HG02870 (cell line): Measurements from ENCODE around the gene ARID1A.
"Not testable (repeated sequence)": the region's sequence is repeated elsewhere in the genome, so short reads cannot be mapped to it uniquely, and the experiment has no call there.

ENCODE experiments used
- ATAC-seq: cut with Tn5 transposase; IDR thresholded peaks from one replicate; pipeline ENCODE4 v1.9.1; 2021; ENCODE audit warnings: mild to moderate bottlenecking, moderate library complexity; ENCODE audit not compliant: unreplicated experiment

The ARID1A gene

GRCh38 chr1:26787381-26787705, 91.5 kb downstream of the ARID1A start:
- peak; percentile 39 for ATAC-seq

DNA sequence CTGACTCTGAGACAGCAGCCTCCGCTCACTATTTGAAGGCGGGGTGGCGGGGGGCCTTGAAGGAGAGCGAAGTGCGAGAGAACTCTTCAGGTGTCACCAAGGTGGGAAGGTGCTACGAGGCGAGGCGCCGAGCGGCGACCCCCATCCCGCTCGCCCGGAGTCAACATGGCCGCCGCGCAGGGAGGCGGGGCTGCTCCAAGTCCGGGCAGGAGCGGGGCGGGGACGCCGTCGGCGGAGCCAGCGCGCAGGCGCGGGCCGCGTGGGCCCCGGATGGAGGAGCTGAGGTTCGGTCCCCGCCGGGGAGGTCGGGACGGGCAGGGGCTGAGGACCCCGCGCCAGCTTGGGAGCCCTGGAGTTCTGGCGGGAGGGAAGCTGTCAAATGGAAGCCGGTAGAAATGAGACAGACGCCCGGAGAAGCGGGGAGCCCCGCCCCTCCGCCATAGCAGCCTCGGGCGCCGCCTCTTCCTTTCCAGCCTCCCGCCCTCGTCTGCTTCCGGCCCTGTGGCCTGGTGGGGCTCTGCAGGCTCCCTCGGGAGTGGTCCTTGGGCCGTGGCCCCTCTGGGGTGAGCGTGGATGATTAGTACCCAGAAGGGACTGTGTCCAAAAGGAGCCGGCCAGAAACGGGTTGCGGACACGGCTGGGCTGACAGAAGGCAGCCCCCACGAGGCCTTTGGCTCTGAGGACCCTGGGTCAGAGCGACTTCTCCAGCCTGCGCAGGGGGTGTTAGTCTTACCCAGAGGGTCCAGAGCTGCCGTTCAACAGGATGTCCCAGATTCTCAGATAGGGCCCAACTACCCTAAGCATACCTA, 92.1 kb downstream of the ARID1A start, which contains the start of gene PIGV:
TSS of gene PIGV (plus strand) at position 245 of the 809 bp plus-strand sequence. CDS start 2,866 bp downstream, outside the sequence.
- ATAC-seq = peak; percentile 59

GRCh38 chr1:26788515-26788785, 92.6 kb downstream of the ARID1A start:
- ATAC-seq = no peak

DNA sequence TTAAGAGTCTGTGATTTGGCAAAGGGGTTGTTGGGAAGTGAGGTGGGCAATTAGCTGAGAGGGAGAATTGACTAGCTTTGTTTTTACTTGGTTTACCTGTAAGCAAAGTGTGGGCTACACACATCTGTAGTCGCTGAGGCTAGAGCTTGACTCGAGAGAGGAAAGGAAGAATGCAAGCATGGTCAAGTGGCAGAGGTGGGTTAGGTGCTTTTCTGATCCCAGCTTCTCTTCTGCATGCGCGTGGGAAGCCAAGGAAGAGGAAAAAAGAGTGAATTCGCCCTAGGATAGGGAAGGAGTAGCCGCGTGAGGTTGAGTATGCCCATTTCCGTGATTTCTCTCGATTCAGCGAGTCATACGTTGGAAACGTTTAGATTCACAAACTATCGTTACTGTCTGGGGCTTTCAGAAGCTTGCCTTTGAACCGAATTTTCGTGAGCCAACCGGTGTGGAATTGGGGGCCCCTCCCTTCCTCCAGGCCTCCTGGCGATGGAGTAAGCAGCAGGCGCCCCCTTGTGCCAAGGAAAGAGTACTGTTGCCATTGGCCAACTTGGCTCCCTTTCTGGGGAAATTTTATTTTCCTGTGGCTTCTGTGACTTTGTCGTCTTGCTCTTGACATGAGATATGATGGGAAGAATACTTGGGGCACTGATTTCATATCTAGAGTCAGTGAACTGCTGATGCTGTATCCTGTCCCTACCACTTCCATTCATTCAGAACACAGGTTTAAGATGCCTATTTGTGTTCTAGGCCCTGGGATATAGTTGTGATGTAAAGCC, 93.2 kb downstream of the ARID1A start:
- ATAC-seq = no peak

GRCh38 chr1:26789612-26789865, 93.7 kb downstream of the ARID1A start:
- no peak for ATAC-seq

DNA sequence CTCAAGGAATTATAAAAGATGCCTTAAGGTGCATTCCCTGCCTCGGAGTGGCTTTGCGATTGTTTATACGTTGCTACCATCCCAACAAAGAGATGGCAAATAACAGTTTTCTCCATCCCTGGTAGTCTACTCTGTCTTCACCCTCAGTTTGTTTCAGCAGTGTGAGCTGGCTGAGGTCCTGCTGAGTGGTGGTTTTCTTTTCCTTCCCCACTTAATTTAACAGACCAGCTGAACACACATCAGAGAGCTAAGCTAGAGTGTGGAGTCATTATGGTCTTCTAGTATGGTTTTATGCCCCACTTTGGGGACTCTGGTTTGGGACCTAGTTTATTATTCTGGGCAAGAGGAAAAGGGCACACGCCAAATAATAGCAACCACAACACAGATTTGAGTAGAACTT, 94.1 kb downstream of the ARID1A start:
- no peak for ATAC-seq

DNA sequence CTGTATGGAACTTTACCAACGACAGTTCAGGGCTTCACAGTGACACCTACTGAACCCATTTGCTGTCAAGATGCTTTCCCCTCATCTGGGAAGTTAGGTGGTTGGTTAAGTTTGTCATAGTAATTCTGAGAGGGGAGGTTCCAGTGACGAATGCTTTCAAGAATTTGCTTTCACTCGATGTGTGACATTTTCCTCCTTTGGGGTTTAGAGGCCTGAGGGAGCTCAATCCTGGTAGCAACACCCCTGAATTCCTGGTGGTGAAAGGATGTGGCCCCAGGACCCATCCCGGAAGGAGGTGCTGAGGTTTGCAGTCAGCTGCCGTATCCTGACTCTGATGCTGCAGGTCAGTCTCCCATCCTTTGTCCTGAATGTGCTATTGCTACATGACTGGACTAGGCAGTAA, 94.7 kb downstream of the ARID1A start:
- ATAC-seq = no peak

DNA sequence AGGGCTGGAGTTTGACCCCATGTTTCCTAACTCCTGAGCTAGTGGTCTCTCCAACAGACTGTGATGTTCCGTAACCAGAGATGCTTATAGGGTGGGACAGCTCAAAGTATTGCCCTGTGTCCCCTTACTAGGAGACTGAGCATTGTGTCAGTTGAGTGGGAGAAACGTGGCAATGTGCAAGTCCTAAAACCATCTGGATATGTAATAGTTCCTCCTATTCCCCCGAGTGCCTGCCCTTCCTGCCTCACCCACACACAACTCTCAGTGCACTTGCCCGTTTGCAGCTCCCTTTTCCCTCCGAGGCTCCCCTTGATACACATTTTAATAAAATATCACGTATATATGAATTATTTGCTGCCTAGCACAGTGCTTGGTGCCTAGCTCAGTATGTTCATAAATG, 95.3 kb downstream of the ARID1A start:
- ATAC-seq = no peak

DNA sequence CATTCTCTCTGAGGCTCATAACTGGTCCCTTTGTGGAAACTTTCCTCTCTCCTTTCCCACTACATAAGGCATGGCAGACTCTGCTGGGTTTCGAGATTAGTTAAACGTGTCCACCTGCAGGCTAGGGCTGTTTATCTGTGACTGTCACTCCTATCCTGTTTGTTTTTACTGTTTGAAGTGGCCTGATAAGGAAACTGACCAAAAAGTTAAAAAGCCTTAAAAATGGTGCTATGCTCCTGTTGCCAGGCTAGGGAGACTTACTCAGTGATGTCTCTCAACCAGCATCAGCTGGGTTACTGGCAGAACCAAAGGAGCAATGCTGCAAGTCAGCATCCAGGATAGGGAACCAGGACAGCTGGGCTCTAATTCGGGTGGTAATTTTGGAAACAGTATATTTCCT, 95.8 kb downstream of the ARID1A start:
- no peak for ATAC-seq

DNA sequence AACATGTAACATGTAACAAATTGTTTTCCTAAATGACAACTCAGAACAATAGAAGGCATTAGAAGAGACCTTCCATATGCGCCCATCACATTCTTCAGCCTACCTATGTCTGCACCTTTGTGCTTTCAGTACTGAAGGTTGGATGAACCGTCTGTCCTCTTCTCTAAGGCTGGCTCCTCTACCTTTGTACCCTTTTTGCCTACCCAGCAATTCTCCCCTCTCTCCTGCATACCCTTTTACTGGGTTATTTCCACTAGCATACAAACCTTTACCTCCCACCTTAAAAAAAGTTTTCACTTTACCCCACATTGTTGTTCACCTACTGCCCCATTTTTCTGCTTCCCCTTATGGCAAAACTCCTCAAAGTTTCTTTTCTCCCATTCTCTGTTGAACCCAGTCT, 97.1 kb downstream of the ARID1A start:
- ATAC-seq = no peak

DNA sequence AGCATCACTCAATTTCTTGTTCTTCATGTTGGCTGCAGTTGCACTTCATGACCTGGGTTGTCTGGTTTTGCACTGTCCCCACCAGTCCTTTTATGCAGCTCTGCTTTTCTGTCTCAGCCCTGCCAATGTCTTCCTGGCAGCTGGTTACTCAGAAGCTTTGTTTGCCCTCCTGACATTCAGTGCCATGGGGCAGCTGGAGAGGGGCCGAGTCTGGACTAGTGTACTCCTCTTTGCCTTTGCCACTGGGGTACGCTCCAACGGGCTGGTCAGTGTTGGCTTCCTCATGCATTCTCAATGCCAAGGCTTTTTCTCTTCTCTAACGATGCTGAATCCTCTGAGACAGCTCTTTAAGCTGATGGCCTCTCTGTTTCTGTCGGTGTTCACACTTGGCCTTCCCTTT, 98.6 kb downstream of the ARID1A start:
- no peak for ATAC-seq

- no peak for ATAC-seq
Observed at GRCh38 chr1:26797627-26798026, 101.8 kb downstream of the ARID1A start.

DNA sequence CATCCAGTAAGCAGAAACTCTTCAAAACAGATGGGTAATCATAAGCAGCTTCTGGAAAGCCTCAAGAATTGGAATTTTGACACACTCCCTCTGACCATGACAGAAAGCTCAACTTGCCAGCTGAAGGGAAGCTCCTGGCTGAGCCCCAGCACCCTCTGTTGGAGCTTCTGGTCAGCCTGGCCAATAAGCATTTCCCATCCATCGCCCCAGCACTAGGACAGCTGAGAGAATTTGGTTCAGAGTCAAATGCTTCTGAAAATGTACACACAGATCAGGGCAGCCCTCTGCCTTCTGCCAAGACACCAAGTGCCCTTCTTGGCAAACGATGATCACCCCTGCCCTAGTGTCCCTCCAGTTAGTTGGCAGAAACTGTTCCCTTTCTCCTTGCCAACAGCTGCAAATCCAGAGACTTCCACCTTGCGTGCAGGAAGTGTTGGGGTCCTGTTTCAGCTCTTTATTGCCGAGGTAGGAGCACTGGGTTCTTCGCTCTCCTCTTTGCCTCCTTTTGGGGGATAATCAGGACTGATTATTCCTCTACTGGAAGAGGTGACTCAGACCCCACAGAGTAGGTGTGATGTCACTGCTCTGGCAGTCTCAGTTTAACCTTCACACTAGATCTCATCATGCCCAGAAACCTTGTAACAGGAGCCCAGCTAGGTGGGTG, 103.8 kb downstream of the ARID1A start:
- no peak for ATAC-seq

GRCh38 chr1:26803932-26804331, 108.1 kb downstream of the ARID1A start:
- ATAC-seq = not testable (repeated sequence)

GRCh38 chr1:26810105-26810504, 114.3 kb downstream of the ARID1A start:
- ATAC-seq = not testable (repeated sequence)

GRCh38 chr1:26811057-26811456, 115.2 kb downstream of the ARID1A start:
- ATAC-seq = no peak

DNA sequence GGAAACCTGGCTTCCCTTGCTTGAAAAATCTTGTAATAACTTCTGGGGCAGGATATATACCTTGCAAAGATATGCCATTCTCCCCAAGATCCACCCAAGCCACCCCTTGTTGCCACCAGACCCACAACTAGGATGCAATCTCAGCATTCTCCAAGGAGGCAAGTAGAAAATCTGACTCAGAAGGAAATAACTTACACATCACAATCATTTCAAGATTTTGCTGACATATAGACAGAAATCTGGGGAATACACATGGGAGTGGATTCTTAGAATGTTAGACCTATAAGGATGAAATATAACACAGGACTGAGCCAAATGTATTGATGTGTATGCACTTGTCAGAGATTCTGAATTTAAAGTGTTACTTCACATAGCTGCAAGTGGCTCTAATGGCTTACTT, 115.9 kb downstream of the ARID1A start:
- no peak for ATAC-seq

DNA sequence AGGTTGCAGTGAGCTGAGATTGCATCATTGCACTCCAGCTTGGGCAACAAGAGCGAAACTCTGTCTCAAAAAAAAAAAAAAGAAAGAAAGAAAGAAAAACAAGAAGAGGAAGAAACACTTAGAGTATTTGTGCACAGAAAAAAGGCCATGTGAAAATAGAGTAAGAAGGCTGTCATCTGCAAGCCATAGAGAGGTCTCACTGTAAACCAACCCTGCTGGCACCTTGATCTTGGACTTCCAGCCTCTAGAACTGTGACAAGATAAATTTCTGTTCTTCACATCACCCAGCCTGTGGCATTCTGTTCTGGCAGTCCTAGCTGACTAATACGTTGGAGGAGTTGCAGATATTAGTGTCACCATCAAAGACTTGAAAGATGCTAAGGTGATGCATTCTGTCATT, 118.6 kb downstream of the ARID1A start:
- no peak for ATAC-seq

GRCh38 chr1:26814893-26815292, 119.1 kb downstream of the ARID1A start:
- no peak for ATAC-seq

DNA sequence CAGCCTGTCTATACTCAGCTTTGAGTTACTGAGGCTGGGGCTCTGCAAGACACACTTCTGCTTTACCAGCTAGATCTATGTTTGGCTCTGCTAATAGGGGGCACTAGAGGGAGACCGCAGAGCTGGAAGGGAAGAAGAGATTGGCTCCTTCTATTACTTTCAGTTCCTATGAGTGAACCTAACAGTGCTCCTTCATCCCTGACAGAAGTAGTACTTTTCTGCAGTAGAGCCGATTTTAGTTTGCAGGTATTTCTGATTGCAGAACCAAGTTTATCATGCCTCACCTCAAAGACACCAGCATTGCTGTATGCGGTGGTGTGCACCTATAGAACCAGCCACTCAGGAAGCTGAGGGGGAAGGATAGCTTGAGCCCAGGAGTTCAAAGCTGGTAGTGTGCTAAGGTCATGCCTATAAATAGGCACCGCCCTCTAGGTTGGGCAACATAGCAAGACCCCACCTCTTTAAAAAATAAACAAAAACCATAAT, 125.0 kb downstream of the ARID1A start:
- peak; percentile 71 for ATAC-seq

DNA sequence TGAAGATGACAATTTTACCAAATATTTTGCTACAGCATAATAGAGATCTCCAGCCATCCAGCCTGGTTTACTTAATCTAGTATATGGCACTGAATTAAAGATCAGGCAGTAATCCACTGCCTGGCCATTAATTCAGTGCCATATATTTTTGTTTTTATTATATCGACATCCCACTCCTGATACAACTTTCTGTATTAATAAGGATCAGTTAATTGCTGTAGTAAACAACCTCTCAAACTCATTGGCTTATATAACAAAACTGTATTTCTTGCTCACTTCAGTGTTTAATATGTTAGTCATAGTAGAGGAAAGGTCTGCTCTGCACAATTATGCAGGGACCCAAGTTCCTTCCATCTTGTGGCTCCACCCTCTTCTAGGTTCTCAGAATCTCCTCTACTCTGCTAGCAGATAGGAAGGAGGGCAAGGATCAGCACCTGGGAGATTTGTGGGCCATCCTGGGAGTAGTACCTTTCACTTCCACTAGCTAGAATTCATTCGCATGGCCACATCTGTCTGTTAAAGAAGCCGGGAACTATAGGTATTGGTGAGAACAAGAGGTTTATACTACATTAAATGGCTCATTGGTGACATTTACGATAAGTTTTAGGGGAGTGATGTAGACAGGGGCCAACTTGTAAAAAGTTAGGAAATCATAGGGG, 127.1 kb downstream of the ARID1A start:
- no peak for ATAC-seq

DNA sequence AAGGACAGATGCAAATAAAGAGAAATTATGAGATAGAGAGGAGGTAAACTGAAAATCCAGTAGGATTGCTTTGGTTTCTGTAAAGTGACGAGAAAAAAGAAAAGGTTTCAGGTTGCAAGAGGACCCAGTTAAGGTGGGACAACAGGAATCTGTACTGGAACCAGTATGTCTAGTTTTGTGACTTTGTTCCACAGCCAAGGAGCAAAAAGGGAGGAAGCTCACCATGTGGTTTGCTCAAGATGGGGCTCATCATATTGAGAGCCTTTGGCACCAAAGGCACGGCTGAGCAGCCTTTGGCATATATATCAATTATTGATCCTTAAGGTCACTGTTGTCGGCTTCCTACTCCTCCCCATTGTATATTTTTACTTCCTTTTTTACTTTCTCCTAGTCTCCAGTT, 128.9 kb downstream of the ARID1A start:
- ATAC-seq = no peak
